HG03460 (cell line): Measurements from ENCODE around the gene REXO5.
"Not testable (repeated sequence)": the region's sequence is repeated elsewhere in the genome, so short reads cannot be mapped to it uniquely, and the experiment has no call there.

ENCODE experiments used
- ATAC-seq: cut with Tn5 transposase; IDR thresholded peaks from one replicate; pipeline ENCODE4 v1.9.1; 2021; ENCODE audit not compliant: unreplicated experiment

The REXO5 gene

DNA sequence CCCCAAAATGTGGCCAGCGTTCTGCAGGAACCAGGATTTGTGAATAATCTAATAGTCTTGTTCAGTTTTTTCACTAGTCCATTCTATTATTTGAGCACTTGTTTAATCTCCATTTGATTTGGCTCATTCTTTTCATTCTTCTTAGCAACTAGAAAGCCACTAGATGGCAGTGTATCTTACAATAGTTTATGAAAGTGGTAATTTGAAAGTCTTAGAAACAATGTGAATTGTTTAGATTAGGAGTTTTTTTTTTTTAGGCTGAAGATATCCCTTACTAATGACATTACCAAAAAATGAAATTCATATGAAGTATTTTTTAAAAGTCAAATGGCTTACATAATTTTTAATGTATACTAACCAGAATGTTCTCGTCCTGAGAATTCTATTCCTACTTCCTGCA, 6.7 kb upstream of the REXO5 start:
- ATAC-seq = no peak

DNA sequence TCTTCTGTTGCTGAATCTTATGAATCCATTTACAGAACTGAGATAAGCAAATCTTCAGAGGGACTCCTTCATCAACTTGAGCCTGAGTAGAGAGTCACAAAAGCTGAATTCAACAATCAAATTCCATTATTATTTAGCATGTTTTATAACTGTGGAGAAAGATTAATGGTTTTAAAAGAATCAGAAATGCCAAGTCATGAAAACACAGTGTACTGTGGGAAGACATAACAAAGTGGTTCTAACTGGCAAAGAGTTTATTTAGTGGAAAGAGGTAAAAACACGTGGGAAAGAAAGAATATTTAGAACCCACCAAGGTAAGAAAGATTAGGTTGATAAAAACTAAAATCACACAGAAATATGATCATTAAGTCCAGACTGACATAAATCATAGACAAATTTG, 5.0 kb upstream of the REXO5 start:
- ATAC-seq = no peak

DNA sequence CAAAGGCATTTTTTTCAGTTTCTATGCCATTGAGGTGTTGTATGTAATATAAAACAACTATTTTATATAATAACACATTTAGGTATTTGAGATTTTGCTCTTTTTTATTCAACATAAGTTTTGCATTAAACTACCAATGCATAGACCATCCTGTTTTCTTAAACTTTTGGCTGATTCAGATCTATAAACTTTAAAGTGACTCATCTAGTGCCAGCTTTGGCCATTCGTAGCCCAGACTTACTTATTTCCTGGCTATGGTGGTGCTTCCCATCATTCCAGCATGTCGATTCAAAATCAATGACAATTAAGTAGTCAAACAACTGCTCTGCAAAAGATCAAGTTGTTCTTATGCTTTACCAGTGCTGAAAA, 3.2 kb upstream of the REXO5 start:
- ATAC-seq = no peak

DNA sequence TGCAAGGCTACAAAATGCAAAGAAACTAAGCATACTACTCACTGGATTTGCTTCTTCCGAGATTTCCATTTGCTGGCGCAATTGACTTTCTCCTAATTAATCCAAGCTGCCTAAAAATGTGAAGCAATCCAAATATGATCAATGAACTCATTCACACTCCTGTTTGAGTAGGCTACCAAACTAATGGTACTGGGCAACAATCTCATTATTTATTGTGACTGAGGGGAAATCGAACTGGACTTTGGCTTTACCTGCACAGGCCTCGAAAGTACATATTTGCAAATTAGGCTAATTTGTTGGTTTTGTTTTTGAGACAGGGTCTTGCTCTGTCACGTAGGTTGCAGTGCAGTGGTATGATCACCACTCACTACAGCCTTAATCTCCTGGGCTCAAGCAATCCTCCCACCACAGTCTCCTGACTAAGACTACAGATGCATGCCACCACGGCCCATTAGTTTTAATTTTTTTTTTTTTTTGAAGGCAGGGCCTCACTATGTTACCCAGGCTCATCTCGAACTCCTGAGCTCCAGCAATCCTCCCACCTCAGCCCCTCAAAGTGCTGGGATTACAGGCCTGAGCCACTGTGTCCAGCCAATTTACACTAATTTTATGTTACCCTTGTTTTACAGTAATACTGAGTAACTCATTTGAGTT, 2.6 kb upstream of the REXO5 start:
- ATAC-seq = no peak

DNA sequence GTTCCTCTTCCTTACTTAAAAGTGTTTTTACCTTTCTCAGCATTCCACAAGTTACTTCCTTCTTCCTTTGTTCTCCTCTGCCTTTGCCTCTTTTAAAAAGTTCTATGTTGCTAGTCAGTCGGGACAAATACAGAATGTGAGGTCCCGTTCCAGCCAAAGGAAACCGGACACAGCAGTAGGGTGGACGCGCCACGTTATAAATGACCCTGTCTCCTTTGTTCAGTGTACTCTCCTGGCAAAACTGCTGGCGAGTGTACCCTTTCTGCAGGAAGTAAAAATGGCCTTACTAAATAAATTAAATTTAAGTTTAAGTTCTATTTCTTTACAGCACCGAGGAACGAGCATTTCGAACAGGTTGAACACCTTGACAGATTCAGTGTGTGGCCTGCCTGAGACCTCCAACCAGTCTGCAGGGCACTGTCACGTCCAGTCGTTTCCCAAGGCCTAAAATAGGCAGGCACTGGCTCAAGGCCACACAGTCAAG, 601 bp upstream of the REXO5 start:
- not testable (repeated sequence) for ATAC-seq

DNA sequence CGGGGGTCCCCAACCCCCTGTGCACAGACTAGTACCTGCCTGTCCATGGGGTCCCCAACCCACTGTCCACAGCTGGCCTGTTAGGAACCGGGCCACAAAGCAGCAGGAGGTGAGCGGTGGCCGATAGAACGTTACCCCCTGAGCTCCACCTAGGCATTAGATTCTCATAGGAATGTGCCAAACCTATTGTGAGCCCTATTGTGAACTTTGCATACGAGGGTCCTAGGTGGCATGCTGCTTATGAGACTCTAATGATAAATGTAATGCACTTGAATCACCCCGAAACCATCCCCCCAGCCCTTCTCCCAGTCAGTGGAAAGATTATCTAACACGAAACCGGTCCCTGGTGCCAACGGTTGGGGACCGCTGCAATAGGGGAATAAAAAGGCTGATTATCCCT, 1.5 kb downstream of the REXO5 start:
- no peak for ATAC-seq

DNA sequence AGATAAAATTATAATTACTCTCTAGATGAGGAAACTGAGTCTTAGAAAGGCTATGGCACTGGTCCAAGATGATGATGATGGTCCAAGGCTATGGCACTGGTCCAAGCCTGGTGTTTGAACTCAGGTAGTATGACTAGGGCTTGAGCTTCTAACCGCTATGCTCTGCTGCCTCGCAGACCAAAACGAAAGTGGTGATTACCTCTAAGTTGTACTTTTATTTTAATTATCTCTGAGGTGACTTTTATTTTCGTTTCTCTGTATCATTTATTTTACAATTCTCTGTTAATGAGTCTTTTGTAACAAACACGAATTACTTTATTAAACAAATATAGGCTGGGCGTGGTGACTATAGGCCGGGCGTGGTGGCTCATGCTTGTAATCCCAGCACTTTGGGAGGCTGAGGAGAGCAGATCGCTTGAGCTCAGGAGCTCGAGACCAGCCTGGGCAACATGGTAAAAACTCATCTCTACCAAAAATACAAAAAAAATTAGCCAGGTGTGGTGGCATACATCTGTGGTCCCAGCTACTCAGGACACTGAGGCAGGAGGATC, 5.6 kb downstream of the REXO5 start:
- ATAC-seq = no peak

DNA sequence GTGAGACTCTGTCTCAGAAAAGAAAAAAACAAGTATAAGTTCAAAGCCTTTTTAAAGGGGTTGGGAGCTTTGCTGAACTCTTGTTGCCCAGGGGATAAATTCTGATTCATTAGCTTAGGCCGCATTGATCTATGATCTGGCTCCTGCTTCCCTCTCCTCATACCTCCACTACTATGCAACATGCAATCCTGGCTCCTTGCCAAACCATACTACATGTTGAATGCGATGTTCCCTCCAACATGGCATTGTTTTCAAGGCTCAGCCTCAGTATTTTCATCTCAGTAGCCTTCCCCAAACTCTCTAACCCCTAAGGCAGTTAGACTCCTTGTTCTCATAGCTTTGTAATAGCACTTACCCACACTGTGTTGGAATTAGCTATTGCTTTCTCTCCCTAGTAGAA, 6.2 kb downstream of the REXO5 start:
- no peak for ATAC-seq

DNA sequence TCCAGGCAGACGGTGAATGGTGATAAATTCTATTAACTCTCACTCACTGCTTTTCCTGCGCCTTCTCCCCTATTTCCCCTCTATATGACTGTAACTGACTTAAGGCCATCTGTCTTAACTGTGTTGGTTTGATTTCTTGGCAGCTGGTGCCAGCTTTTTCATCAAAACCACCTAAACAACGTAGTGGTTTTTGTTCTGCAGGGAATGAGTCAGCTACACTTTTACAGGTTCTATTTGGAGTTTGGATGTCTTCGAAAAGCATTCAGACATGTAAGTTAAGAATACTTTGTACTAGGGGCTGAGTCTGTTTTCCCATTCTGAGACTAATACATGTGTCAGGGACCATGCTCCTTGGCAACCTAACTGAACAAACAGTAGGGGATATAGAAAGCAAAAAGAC, 8.5 kb downstream of the REXO5 start:
- no peak for ATAC-seq

DNA sequence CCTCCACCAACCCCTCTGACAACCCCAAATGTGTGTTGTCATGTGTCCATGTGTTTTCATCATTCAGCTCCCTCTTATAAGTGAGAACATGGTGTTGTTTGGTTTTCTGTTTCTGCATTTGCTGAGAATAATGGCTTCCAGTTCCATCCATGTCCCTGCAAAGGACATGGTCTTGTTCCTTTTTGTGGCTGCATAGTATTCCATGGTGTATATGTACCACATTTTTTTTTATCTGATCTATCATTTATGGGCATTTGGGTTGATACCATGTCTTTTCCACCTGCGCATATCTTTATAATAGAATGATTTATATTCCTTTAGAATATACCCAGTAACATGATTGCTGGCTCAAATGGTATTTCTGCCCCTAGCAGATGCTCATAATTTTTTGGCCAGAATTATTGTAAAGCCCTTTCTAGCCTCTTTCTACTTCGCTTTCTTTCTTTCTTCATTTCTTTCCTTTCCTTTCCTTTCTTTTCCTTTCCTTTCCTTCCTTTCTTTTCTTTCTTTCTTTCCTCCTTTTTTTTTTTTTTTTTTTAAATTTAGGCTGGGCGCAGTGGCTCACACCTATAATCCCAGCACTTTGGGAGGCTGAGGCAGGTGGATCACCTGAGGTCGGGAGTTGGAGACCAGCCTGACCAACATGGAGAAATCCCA, 12.7 kb downstream of the REXO5 start:
- ATAC-seq = no peak

DNA sequence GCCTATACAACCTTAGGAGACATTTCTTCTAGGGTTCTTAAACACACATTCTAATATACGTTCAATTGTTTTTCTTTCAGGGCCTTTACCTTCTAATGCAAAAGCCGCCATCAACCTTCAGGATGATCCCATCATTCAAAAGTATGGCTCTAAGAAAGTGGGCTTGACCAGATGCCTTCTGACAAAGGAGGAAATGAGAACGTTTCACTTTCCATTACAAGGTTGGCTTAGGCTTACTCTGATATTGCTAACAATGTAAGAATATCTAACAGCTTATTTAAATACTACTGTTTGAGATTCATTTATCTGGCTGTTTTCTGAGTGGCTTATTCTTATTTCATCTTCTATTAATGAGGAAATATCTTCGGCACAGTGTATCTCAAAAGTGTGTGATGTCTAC, 15.4 kb downstream of the REXO5 start:
- ATAC-seq = no peak

DNA sequence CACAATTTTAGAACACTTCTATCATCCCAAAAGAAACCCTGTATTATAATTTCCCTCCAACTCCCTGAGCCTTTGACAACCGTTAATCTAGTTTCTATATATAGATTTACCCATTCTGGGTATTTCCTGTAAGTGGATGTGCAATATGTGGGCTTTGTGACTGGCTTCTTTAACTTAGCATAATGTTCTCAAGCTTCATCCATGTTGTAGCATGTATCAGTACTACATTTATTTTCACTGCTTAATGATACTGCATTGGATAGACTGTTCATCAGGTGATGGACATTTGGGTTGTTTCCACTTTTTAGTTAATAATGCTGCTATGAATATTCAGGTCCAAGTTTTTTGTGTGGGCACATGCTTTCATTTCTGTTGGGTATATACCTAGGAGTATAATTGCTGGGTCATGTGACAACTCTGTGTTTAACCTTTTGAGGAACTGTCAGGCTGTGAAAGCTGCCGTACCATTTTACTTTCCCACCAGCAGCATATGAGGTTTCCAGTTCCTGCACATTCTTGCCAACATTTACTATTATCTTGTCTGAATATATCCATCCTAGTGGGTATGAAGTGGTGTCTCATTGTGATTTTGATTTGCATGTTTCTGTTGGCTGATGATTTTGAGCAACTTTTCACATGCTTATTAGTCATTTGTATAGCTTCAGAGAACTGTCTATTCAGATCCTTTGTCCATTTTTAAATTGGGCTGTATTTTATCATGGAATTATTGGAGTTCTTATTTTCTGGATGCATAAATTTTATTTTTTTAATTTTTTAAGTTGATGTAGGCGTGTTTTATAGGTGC, 16.4 kb downstream of the REXO5 start:
- ATAC-seq = no peak

DNA sequence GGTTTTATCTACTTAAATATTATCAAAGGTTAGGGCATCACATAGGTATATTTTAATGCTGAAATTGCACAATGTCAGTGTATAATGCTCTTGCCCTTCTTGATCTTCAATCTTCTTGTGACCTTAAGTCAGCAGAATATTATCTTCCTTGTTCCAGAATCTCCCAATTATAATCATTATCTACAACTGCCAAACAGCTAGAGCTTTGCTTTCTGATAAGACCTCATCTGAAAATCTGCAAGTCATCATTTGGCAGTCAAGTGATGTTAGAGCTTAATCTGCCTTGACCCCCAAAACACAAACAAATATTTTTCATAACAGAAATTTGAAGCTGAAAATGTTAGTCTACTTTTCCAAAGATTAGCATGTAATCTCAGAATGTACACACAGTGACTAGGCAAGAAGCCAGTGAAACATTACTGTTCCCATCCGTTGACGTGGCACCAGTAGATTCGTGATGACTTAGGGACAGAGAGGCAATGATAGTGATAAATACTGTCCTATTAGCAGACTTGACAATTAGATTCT, 19.8 kb downstream of the REXO5 start:
- no peak for ATAC-seq

DNA sequence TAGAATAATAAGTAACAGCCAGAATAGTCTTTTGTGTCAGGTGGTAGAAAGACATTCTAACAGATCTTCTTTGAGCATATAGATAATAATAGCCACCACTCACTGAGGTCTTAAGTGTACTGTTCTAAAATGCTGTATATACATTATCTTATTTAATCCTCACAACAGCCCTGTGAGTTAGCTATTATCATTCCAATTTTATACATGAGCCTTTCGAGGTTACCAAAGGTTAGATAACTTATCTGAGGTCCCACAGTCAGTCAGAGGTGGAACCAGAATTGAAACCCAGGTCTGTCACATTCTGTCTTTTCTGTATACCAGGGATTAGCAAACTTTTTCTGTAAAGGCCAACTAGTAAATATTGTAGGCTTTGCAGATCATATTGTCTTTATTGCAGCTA, 23.2 kb downstream of the REXO5 start:
- ATAC-seq = no peak

DNA sequence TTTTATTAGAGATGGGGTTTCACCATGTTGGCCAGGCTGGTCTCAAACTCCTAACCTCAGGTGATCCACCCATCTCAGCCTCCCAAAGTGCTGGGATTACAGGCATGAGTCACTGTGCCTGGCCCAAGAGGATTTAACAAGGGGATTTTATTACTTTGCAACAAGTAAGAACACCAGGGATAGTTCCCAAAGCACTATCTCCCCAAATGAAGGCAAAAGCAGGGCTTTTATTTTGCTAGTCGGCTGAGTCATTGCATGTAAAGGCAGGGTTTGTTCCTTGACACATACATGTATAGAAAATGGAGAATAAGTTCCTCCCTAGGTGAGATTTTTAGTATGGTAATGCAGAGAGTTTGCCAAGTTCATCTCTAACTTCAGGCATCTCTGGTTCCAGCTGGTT, 24.0 kb downstream of the REXO5 start:
- no peak for ATAC-seq

DNA sequence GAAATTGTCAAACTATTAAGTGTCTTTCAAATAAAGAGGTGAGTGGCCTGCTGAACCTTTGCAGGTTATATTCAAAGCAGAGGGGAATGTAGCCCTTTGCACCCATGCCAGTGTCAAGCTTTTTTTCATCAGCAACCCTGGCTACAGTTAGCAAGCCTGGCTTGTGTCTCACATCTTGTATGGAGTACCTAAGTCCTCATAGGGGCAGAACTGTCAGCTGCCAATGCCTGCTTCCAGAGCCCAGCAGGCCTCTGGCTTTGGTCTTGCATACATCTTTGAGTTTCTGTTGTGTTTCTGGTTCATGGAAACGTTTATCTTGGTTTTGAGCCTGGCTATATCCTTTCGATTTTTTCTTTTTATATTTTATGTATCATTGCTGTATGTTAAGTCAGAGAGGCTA, 26.8 kb downstream of the REXO5 start:
- no peak for ATAC-seq

DNA sequence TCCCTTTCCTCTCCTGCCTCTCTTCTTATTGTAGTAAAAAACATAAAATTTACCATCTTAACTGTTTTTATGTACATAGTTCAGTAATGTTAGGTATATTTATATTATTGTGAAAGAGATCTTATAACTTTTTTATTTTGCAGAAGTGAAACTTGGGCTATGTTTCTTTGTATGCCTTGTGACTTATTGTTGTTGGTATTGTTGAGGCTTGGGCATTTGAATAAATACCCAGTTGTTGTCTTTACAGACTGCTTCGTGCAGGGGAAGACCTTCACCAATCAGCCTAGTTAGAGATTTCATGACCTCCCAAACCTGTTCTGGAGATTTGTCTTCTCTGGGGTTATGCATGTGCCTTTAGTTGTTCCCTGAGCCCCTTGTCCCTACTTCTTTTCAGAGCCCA, 31.9 kb downstream of the REXO5 start:
- ATAC-seq = no peak

DNA sequence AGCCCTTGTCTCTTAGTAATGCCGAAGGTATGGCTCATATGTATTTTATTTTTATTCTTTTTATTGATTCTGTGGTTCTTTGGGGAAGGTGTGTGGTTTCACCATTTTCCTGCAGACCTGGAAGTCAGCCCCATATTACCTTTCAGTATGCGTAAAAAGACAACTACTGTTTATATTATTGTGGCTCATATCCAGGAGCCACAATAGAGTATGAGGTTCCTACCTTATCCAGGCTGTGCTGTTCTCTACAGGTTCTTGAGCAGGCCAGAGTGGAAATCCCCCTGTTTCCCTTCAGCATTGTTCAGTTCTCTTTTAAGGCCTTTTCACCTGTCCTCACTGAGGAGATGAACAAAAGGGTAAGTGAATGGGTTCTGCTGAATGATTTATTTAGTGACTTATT, 33.2 kb downstream of the REXO5 start:
- ATAC-seq = no peak

DNA sequence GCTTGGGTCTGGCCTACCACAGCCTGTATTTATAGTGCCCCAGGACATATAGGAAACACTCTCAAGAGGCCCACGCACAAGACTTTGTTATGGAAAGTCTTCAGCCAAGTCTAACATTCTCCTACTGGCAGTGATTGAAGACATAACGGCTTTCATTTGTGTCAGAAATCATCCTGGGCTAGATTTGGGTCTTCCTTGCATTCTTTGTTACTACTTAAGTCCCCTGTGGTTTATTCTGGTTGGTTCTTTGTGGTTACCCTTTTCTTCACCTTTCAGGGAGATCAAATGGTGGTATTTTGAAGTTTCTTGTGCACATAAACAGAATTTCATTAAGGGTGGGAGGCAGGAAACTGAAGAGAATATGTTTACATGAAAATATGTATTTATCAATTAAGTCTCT, 37.7 kb downstream of the REXO5 start:
- no peak for ATAC-seq

DNA sequence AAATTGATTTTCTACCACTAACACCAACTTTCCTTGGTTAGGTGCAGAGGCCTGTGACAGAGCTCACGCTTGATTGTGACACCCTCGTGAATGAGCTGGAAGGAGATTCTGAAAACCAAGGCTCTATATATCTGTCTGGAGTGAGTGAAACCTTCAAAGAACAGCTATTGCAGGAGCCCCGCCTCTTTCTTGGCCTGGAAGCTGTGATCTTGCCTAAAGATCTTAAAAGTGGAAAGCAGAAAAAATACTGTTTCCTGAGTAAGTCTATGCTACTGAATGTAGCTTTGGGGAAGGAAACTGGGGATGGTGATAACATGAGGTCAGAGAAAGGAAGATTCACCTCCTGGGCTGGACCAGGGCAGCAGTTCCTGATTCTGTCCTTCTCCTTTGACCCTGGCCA, 38.3 kb downstream of the REXO5 start:
- ATAC-seq = no peak

DNA sequence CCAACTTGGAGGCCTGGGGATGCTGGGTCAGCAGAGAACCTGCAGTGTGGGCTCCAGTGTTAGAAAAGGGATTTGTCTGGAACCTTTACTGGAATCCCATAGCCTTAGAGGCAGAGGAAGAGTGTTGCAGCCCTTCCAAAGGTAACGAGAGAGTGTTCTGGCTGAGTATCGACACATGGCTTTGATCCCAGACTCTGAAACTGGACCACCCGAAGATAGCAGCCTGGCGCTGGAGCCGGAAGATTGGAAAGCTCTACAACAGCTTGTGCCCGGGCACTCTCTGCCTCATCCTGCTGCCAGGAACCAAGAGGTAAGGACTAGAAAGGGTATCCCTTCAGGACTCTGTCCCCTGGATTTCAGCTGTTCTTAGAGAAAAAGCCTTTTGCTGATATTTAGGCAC, 39.7 kb downstream of the REXO5 start:
- no peak for ATAC-seq

DNA sequence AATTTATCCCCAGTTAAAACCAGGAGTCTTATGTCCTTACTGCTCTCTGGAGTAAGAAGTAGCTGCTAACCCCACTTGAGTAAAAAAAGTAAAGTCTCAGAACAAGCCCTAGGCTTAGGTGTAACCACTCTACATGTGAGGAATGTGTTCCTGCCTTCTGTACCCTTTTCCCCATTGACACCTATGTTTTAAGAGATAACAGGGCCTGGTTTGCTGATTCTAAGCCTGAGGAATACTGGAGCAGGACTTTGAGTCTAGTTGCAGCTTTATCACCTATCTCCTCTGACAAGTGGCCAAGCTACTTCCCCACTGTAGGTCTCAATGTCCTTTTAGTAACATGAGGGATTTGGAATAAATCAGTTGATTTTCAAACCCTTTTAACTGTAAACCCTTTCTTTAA, 40.2 kb downstream of the REXO5 start:
- ATAC-seq = no peak
